ENCODE data around the gene SKIC8. TPM values are rescaled to one million over a fixed set of nuclear protein-coding genes. Genes with fewer than 3 reads are reported as not detected.

SKIC8 gene
- total RNA-seq, 2 experiments from 2014 or later: 47.4 to 50.3 TPM

- CTCF ChIA-PET: interaction anchor here (1.0 kb wide), 1 partner anchor 10 kb away, joined by 3 read pairs; no protein-coding TSS in a partner anchor
- no peaks in the 10 kb centered on the region for H3K27me3 Mint-ChIP-seq (ENCODE audit: low read depth)
- H3K36me3 Mint-ChIP-seq (ENCODE audit: low read depth): peaks cover 26% of the 10 kb centered on the region
Measured at GRCh38 chr15:78280319-78281072, 18.9 kb downstream of the SKIC8 start.

DNA sequence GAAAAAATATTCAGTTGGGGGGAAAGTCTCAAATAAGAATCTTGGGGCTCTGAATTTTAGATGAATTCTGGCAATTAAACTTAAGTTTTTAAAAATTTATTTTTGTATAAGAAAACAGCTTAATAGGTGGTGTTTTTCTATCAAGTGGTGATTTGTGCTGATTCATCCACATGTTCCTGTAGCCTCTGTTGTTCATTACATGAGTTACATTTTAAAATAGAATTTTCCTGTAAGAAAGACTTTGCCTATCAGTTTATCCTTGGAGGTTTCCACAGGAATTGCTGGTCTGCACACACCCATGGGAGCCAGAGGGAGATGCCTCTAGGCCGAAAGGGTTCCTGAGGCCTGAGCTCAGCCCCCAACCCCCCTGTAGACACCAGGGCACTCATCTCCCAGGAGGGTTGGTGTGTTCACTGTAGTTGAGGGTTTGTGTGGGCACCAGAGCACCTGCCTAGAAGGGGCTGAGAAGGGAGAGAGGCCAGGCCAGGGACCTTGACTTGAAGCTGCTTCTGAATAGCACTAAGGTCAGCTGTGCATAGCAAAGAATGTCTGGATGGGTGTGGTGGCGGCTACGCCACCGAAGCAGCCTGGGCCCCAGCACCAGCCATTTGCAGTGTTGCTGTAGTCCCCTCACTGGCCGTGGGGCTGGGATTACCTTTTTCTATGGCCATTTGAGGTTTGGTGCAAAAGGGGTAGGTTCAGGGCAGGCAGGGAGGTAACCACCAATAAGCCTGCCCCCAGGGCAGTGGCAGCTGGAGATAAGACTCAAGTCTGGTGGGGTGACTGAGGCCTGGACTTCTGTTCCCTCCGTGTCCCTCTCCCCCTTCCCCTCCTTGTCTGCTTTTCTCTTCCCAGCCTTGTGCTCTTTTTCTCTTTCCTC, 23.1 kb downstream of the SKIC8 start:
- DNase-seq (no peak), ATAC-seq (no peak)
- Mint-ChIP-seq H3K36me3 (ENCODE audit: low read depth) (peaks cover 28% of the 10 kb centered on the region), H3K9me3 (ENCODE audit: insufficient read depth) (no peaks in the 10 kb centered on the region), H3K27ac (peak overlapping the region; percentile 40), H3K4me1 (ENCODE audit: low read depth) (peaks cover 8% of the 10 kb centered on the region), H3K27me3 (ENCODE audit: low read depth) (no peaks in the 10 kb centered on the region), H3K4me3 (no peak overlapping the region)
- ChIA-PET CTCF (interaction anchor here (2.0 kb wide), 1 partner anchor 11 kb away, joined by 9 read pairs; no protein-coding TSS in a partner anchor), POLR2A (interaction anchor here (0.6 to 2.2 kb wide), 2 partner anchors 11 to 248 kb away, joined by 3 to 12 read pairs; partner anchors contain the start of gene DNAJA4)

More at GRCh38 chr15:78280319-78281072, 18.9 kb downstream of the SKIC8 start:
- no peak for DNase-seq
- Mint-ChIP-seq H3K4me3 (no peak overlapping the region), H3K27ac (no peak overlapping the region), H3K4me1 (ENCODE audit: low read depth) (peaks cover 9% of the 10 kb centered on the region), H3K9me3 (ENCODE audit: insufficient read depth) (no peaks in the 10 kb centered on the region)
- POLR2A ChIA-PET: interaction anchor here (0.6 to 2.1 kb wide), 3 partner anchors 15 to 878 kb away, joined by 3 to 5 read pairs (median 3); partner anchors contain the start of gene DNAJA4
- ATAC-seq: no peak

DNA sequence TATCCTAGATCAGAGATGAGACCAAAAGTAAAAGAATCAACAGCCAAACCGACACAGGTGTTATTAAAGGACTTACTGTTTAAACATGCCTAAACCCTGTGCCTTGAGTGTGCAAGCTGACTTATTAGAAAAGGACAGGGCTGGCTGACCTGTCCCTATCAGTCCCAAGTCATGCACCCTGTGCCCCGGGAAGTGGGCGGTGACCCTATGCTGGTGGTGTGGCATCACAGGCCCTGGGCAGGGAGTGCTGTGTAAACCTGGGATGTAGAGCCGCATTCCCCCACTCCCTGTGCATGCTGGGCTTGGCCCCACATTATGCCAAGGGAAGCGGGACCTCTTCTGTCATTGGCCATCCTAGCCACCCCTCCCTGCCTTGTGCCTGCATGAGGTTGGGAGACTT, 24.4 kb downstream of the SKIC8 start:
- CTCF ChIA-PET: interaction anchor here (1.2 to 2.0 kb wide), 2 partner anchors 9 to 34 kb away, joined by 3 to 9 read pairs; no protein-coding TSS in a partner anchor
- no peak overlapping the region for H3K27ac Mint-ChIP-seq
- H3K4me3 Mint-ChIP-seq: no peak overlapping the region
- H3K36me3 Mint-ChIP-seq (ENCODE audit: low read depth): peaks cover 28% of the 10 kb centered on the region
- POLR2A ChIA-PET: interaction anchor here (2.2 kb wide), 1 partner anchor 10 kb away, joined by 12 read pairs; the partner anchor contains the start of gene DNAJA4
- no peaks in the 10 kb centered on the region for H3K27me3 Mint-ChIP-seq (ENCODE audit: low read depth)
- DNase-seq (no peak), ATAC-seq (no peak)
- H3K4me1 Mint-ChIP-seq (ENCODE audit: low read depth): no peaks in the 10 kb centered on the region
- H3K9me3 Mint-ChIP-seq (ENCODE audit: insufficient read depth): no peaks in the 10 kb centered on the region

DNA sequence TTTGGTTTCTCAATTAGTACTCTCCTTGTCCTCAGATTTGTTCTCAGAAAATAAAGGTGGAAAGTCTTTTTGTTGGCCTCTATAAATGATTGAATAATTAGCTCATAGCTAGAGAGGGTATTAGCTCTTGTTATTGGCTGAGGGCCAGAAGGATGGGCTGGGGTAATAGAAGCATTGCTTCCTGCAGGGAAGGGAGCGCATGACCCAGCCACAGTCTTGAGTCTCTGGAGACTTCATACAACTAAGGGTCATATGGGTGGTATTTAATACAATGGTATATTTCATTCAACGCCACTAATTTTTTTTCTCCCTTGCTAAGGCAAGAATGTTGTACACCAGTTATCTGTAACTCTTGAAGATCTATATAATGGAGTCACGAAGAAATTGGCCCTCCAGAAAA, 26.6 kb downstream of the SKIC8 start:
- Mint-ChIP-seq H3K36me3 (ENCODE audit: low read depth) (peaks cover 28% of the 10 kb centered on the region), H3K27me3 (ENCODE audit: low read depth) (no peaks in the 10 kb centered on the region), H3K4me3 (no peak overlapping the region), H3K9me3 (ENCODE audit: insufficient read depth) (no peaks in the 10 kb centered on the region), H3K4me1 (ENCODE audit: low read depth) (peaks cover 4% of the 10 kb centered on the region), H3K27ac (no peak overlapping the region)
- ChIA-PET CTCF (interaction anchor here (0.9 to 1.7 kb wide), 2 partner anchors 9 to 77 kb away, joined by 3 to 4 read pairs; no protein-coding TSS in a partner anchor), POLR2A (interaction anchor here (1.0 kb wide), 1 partner anchor 27 kb away, joined by 3 read pairs; the partner anchor contains the start of gene SKIC8)
- ATAC-seq: no peak
- no peak for DNase-seq

GRCh38 chr15:78272316-78272715, 27.1 kb downstream of the SKIC8 start:
- Mint-ChIP-seq H3K4me1 (ENCODE audit: low read depth) (peaks cover 5% of the 10 kb centered on the region), H3K27me3 (ENCODE audit: low read depth) (no peaks in the 10 kb centered on the region), H3K4me3 (no peak overlapping the region), H3K27ac (no peak overlapping the region), H3K9me3 (ENCODE audit: insufficient read depth) (no peaks in the 10 kb centered on the region), H3K36me3 (ENCODE audit: low read depth) (peaks cover 28% of the 10 kb centered on the region)
- POLR2A ChIA-PET: interaction anchor here (1.0 kb wide), 1 partner anchor 27 kb away, joined by 3 read pairs; the partner anchor contains the start of gene SKIC8
- no peak for ATAC-seq
- DNase-seq: no peak
- CTCF ChIA-PET: interaction anchor here (0.9 kb wide), 1 partner anchor 10 kb away, joined by 3 read pairs; no protein-coding TSS in a partner anchor

- H3K27me3 Mint-ChIP-seq (ENCODE audit: low read depth): peaks cover 2% of the 10 kb centered on the region
- H3K27ac Mint-ChIP-seq: no peak overlapping the region
- no peaks in the 10 kb centered on the region for H3K9me3 Mint-ChIP-seq (ENCODE audit: insufficient read depth)
- ChIA-PET CTCF (interaction anchor here (0.5 to 3.9 kb wide), 6 partner anchors 9 to 172 kb away, joined by 3 to 19 read pairs (median 5); partner anchors contain the start of gene SKIC8), POLR2A (interaction anchor here (3.0 kb wide), 1 partner anchor 9 kb away, joined by 12 read pairs; no protein-coding TSS in a partner anchor)
- H3K36me3 Mint-ChIP-seq (ENCODE audit: low read depth): peaks cover 18% of the 10 kb centered on the region
- no peak for ATAC-seq
- peaks cover 29% of the 10 kb centered on the region for H3K4me1 Mint-ChIP-seq (ENCODE audit: low read depth)
- no peak for DNase-seq
- H3K4me3 Mint-ChIP-seq: no peak overlapping the region
Measured at GRCh38 chr15:78266806-78267205, 32.6 kb downstream of the SKIC8 start.

DNA sequence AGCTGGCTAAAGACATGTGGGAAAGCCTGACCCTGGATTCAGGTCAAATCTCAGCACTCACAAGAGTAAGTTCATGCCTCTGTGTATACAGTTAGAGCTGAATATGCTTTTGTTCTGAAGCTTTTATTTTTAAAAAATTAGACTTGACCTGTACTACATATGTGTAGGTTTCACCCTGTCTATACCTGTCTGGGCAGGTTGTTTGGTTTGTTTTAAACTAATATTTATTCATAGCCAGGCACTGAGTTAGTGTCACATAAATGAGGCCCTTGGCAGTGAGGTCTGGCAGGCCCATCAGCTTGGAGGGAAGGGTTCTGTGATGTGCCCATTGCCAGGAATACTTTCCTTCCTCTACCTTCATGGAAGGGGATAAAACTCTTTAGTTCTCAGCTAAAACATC, 33.2 kb downstream of the SKIC8 start:
- DNase-seq: no peak
- no peak overlapping the region for H3K27ac Mint-ChIP-seq
- peaks cover 29% of the 10 kb centered on the region for H3K4me1 Mint-ChIP-seq (ENCODE audit: low read depth)
- H3K27me3 Mint-ChIP-seq (ENCODE audit: low read depth): peaks cover 2% of the 10 kb centered on the region
- H3K36me3 Mint-ChIP-seq (ENCODE audit: low read depth): peaks cover 16% of the 10 kb centered on the region
- ATAC-seq: no peak
- CTCF ChIA-PET: interaction anchor here (0.9 to 3.9 kb wide), 11 partner anchors 9 to 475 kb away, joined by 3 to 19 read pairs (median 3); partner anchors contain the start of gene SKIC8
- POLR2A ChIA-PET: interaction anchor here (0.9 to 3.0 kb wide), 4 partner anchors 10 to 134 kb away, joined by 3 to 27 read pairs (median 10); partner anchors contain the start of gene SKIC8
- no peaks in the 10 kb centered on the region for H3K9me3 Mint-ChIP-seq (ENCODE audit: insufficient read depth)
- H3K4me3 Mint-ChIP-seq: peak overlapping the region; percentile 73

- ChIA-PET CTCF (interaction anchor here (0.8 to 3.9 kb wide), 16 partner anchors 9 to 476 kb away, joined by 3 to 19 read pairs (median 3); partner anchors contain the start of genes PSMA4 and SKIC8), POLR2A (interaction anchor here (0.9 to 3.0 kb wide), 7 partner anchors 10 to 172 kb away, joined by 3 to 27 read pairs (median 6); partner anchors contain the start of gene SKIC8)
- Mint-ChIP-seq H3K4me1 (ENCODE audit: low read depth) (peaks cover 29% of the 10 kb centered on the region), H3K9me3 (ENCODE audit: insufficient read depth) (no peaks in the 10 kb centered on the region), H3K27me3 (ENCODE audit: low read depth) (peaks cover 2% of the 10 kb centered on the region), H3K27ac (peak overlapping the region; percentile 71), H3K36me3 (ENCODE audit: low read depth) (peaks cover 16% of the 10 kb centered on the region), H3K4me3 (peak overlapping the region; percentile 73)
- ATAC-seq (no peak), DNase-seq (no peak)
Measured at GRCh38 chr15:78265752-78266224, 33.6 kb downstream of the SKIC8 start.

DNA sequence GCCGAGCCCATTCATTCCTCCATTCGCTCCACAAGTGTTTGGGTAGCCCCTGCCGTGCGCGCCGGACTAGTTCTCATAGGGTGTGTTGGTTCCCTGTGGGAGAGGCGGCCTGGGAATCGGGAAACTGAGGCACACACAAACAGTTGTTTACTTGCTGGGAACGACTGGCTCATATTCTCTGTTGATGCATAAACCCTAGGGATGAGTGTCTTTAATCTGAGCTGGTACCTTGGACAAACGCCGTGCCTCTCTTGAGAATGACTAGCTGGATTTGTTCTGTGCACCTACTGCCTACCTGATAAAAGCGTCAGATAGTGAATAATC, 34.3 kb downstream of the SKIC8 start:
- Mint-ChIP-seq H3K27ac (peak overlapping the region; percentile 71), H3K9me3 (ENCODE audit: insufficient read depth) (no peaks in the 10 kb centered on the region), H3K4me1 (ENCODE audit: low read depth) (peaks cover 29% of the 10 kb centered on the region), H3K36me3 (ENCODE audit: low read depth) (peaks cover 10% of the 10 kb centered on the region), H3K27me3 (ENCODE audit: low read depth) (peaks cover 2% of the 10 kb centered on the region), H3K4me3 (peak overlapping the region; percentile 73)
- ChIA-PET POLR2A (interaction anchor here (0.9 to 3.0 kb wide), 9 partner anchors 9 to 275 kb away, joined by 3 to 27 read pairs (median 5); partner anchors contain the start of genes PSMA4 and SKIC8), CTCF (interaction anchor here (0.8 to 3.9 kb wide), 14 partner anchors 8 to 476 kb away, joined by 3 to 19 read pairs (median 4); partner anchors contain the start of genes PSMA4 and SKIC8)
- DNase-seq (no peak), ATAC-seq (no peak)

DNA sequence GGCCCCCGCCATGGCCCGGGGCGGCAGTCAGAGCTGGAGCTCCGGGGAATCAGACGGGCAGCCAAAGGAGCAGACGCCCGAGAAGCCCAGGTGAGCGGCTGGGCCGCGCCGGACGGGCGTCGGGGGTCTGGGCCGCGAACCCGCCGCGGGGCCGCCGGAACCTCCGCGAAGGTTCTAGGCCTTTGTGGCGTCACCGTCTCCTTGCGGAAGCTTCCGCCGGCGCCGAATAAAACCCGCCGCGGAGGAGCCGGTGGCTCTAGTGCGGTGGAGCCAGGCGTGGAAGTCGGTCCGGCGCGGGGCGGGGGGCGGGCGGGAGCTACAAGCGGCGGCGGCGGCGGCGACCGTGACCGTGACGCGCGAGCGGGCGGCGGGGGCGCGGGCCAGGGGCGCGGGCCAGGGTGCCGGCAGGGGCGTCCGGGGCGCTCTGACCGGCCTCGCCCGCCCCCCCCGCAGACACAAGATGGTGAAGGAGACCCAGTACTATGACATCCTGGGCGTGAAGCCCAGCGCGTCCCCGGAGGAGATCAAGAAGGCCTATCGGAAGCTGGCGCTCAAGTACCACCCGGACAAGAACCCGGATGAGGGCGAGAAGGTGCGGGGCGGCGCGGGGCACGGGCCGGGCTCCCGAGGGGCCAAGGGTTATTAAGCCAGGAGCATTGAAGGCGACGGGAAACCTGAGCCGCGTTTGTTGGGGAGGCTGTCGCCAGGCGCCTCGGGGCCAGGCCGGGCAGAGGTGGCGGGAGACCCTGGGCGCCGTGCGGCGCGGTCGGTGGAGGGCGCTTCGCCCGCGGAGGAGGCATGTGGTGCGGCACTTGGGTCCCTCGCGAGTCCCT, 34.9 kb downstream of the SKIC8 start, which contains the start of gene DNAJA4:
TSS of gene DNAJA4 (plus strand) at position 259 of the 833 bp plus-strand sequence. CDS start at position 461, 202 bp downstream.
- peak within 1 kb of the TSS; percentile 73 for H3K4me3 Mint-ChIP-seq
- CTCF ChIA-PET: interaction anchor here (0.8 to 3.9 kb wide), 10 partner anchors 8 to 277 kb away, joined by 3 to 19 read pairs (median 4); no protein-coding TSS in a partner anchor
- POLR2A ChIA-PET: interaction anchor here (0.7 to 3.0 kb wide), 11 partner anchors 9 to 275 kb away, joined by 3 to 27 read pairs (median 4); partner anchors contain the start of genes PSMA4 and SKIC8

More for the DNA sequence above, 34.9 kb downstream of the SKIC8 start, which contains the start of gene DNAJA4:
- Mint-ChIP-seq H3K36me3 (ENCODE audit: low read depth) (peaks cover 8% of the 10 kb centered on the region), H3K27ac (peak within 1 kb of the TSS; percentile 82), H3K4me1 (ENCODE audit: low read depth) (peaks cover 29% of the 10 kb centered on the region), H3K27me3 (ENCODE audit: low read depth) (peaks cover 2% of the 10 kb centered on the region), H3K9me3 (ENCODE audit: insufficient read depth) (no peaks in the 10 kb centered on the region)
- ATAC-seq: peak; percentile 76
- DNase-seq: peak; percentile 73

All from activated CD8-positive, alpha-beta T cell treated with anti-CD3 and anti-CD28 coated beads, Interleukin-2, amount 10 ng/mL, durations not matched to agents 7 days and 5 days (primary cell).